ENCODE data around the gene CNDP2.
"Not testable (repeated sequence)": the region's sequence is repeated elsewhere in the genome, so short reads cannot be mapped to it uniquely, and the experiment has no call there.

The CNDP2 gene

GRCh38 chr18:74473976-74474640 lies 22.1 kb upstream of the CNDP2 start:
- no peak for DNase-seq

- DNase-seq: no peak
These were observed 20.0 kb upstream of the CNDP2 start for GRCh38 chr18:74476140-74476539.

DNA sequence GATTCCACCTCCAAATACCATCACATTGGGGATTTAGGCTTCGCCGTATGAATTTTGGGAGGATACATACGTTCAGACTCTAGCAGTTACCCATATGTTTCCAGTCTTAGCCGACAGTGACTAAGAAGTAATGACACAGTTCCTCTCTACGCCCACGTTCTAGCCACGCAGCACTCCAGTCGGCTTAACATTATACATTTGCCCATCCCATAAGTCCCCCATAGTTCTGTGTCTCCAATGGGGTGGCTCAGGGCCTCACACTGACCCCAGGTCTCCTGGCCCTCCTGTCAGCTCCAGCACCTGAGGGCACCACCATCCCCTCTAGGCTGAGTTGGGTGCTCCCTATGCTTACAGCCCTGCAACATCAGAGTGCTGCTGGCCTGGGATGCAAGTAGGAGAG lies 18.4 kb upstream of the CNDP2 start:
- DNase-seq: no peak

DNA sequence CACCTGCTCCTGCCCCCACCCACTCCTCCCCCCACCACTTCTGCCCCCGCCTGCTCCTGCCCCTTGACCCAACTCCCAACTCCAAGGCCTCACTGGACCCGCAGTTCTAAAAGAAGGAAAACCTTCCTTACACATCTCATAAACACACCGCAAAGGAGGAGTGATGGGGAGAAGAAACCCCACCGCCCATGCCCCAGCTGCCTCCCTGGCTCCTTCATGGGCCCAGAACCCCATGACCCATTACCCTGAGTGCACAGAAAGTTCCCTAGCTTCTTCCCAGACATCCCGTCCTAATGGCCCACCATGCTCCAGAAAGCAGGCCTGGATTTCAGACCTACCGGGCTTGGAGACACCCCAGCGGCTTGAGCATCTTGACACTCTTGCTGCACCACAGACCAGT lies 17.8 kb upstream of the CNDP2 start:
- DNase-seq: no peak

GRCh38 chr18:74478880-74479279 lies 17.3 kb upstream of the CNDP2 start:
- no peak for DNase-seq

- no peak for DNase-seq
These were observed 16.5 kb upstream of the CNDP2 start for GRCh38 chr18:74479486-74480148.

- DNase-seq: no peak
These were observed 16.0 kb upstream of the CNDP2 start for GRCh38 chr18:74480149-74480651.

DNA sequence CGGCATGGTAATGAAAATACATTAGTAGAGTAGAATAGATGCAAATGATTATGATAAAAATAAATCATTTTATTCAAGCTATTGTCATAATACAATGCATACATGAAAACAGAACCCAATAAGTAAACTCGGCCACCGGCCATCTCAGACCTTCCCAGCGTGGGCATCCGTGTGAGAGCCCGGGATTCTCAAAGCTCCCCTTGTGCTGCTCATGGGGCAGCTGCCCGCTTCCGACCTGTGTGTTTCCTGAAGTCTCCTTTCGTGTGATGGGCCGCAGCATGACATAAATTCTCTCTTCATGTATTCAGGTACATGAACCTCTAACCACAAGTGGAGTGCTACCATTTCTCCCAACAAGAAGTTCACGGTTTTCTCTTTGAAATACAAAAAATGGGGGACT lies 13.5 kb upstream of the CNDP2 start:
- no peak for DNase-seq

DNA sequence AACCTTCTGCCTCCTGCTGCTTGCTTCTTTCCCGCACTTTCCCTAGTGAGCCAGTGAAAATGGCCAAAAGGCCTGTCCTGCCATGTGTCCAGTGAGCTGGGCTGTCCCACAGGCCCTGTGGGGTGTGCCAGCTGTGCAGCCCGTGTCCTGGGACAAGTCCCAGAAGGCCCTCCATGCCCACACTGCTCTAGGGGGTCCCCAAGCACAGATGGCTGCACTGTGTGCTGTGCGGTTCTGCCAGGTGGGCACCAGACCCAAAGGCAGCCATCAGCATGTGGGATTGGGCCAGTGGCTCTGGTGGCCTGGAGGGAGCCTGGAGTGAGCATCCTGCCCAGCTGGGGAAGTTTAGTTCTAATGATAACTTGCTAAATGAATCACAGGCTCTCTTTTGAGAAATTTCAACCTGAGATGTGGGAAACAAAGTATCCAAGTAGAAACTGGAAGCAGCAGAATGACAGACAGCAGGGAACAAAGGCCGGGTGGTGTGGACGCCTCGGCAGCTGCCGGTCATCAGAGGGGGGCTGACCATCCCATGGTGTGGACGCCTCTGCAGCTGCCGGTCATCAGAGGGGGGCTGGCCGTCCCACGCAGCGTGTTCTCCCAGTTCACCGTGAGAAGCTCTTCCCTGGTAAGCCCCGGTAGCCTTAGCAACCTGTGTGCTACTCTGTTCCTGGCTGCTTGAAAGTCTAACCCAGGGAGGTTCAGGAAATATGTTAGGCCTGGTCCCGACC lies 9.9 kb upstream of the CNDP2 start:
- no peak for DNase-seq

- DNase-seq: no peak
These were observed 7.8 kb upstream of the CNDP2 start for GRCh38 chr18:74488354-74488753.

DNA sequence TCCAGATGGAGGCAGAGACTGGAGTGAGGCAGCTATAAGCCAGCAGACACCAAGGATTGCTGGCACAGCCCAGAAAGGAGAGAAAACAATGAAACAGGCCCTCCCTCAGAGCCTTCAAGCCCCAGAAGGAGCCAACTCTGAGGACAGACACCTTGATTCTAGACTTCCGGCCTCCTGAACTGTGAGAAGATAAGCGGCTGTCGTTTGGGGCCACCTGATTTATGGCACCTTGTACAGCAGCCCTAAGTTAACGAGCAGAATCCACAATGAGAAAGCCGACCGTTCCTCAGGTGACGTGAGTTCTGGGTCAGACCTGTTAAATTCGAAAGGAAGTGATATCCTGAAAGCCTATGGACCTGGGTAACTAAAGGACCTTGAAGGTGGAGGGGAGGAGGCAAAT lies 7.3 kb upstream of the CNDP2 start:
- DNase-seq: no peak

- no peak for DNase-seq
These were observed 6.5 kb upstream of the CNDP2 start for GRCh38 chr18:74489676-74490075.

DNA sequence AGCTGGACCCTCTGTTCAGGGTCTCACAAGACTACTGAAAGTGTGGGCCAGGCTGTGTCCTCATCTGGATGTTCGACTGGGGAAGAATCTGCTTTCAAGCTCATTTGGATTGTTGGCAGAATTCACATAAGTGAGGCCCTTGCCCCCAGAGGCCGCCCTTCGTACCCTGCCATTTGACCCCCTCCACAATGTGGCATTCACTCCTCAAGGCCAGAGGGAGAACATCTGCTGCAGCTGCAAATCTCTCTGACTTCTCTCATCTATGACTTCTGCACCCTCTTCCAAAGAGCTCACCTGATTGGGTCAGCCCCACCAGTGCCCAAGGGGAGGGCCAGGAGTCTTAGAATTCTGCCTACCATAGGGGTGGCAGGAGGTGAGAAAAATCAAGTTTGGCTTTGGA lies 3.9 kb upstream of the CNDP2 start:
- DNase-seq: no peak

DNA sequence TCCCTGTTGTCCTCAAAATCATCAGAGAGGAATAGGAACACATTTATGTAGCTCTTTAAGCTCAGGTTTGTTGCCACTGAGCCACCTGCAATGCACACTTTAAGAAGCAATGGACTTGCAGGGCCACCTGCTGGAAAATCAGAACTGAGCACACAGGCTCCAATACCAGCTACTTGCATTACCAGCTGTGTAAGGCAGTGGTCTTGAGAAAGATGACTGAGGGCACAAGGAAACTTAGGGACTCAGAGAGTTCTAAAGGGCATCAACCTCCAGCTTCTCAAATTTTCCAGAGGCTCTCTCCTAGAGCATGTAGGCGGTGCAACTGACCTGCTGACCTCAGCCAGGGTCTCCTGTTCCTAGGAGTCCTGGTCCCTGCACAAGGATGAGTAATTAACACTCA lies 2.5 kb upstream of the CNDP2 start:
- DNase-seq: no peak

GRCh38 chr18:74494514-74494913 lies 1.6 kb upstream of the CNDP2 start:
- no peak for DNase-seq

DNA sequence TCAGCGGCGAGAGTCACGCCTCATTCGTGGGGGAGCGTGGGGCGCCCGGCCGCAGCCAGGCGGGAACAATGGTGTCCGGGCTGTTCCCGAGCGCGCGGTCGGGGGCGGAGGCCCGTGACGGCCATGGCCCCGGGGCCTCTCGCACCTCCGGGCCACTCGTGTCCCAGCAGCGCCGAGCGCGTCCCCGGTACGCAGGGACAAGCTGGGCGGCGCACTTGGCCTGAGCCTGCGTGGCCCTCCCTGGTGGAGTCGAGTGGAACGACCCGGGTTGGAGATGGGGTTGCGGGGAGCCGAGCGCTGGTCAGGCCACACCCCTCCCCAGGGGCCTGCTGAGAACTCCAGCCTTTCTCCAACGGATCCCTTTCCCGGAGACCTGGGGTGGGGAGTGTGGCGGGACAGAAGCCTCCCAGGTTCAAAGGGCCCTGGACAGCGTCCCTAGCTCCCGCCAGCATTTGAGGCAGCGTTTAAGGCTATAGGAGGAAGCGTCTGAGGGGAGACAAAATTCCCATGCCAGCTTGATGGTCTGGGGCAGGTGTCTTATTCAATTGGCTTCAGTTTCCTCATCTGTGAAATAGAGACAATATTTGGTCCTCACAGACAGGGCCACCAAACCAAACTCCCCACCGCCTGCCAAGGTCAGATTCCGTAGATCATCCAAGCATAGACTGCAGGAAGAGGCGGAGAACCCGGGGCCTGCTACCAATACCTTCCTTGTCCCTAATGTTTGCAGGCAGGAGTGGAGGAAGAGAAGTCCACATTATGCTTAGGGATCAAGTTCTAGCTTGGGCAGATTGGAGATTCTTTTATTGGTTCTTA lies 553 bp downstream of the CNDP2 start:
- no peak for DNase-seq

GRCh38 chr18:74497324-74497676 lies 1.1 kb downstream of the CNDP2 start:
- DNase-seq: no peak

DNA sequence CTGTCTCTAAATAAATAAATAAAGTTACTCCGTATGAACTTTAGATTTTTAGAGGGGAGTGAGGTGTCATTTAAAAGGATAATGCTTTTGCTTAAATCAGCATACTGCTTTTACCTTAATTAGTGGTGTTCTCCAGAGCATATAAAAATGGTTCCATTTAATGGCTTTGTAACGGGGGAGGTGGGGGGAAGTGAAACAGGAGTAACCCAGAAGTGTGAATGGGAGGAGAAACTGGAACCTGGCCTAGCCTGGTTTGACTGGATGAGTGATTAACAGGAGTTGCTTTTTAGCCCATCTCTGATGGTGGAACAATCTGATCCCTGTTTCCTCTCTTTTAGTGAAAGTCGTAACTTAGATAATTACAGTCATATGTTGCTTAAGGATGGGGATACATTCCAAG lies 1.6 kb downstream of the CNDP2 start:
- DNase-seq: no peak

DNA sequence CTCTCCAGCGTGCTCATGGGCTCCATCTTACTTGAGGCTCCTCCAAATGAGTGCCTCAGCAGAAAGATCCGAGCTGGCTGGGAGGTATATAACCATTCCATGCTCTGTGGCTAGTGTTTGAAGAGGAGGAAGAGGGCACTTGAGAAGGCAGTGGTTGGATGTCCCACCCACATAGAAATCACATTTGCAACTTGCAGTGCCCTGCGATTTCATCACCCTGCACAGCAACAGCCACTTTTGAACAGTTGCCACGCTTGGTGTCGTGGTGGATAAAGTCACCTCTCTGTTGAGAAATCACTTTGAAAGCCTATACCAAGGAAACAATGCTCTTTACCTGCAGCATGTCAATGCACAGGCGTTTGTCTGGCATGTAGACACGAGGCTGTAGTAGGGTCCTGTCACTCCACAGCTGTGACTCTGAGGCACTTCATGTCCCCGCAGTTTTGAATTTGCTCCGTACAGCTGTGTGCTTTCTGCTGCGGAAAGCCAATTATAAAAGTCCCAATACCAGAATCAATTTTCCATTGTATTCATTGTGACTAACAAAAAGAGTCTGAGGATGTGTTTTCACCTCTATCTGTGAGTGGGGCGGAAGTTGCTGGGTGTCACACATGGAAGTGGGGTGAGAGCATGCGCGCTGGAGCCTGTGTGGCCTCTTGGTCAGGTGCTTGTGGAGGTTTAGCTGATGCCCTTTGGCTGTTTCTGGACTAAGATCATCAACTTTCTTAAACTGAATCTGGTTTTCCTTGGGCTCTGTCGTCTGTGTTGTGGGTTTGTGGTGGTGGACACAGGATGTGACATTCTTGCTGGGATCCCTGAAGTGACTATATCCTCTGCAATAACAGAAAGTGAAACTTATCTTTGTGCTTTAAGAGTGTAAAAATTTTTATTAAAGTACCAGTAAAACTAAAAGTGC lies 2.8 kb downstream of the CNDP2 start:
- DNase-seq: peak; percentile 43

DNA sequence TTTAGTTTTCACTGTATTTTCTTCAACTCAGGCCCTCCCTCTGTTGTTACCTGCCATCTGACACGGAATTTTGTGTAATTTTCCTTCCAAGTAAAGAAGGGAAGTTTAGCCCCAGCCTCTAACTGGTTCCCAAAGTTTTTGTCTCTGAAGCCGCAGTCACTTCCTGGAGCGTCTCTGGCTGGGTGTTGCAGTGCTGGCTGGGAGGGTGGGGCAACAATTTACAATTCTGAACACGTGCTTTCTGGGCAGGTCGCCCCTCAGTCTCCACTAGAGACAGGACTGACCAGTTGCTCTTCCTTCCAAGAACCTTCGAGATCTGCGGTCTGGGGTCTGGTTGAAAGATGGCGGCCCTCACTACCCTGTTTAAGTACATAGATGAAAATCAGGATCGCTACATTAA lies 3.5 kb downstream of the CNDP2 start:
- no peak for DNase-seq

- DNase-seq: no peak
These were observed 4.2 kb downstream of the CNDP2 start for GRCh38 chr18:74500372-74500771.

GRCh38 chr18:74500774-74501173 lies 4.6 kb downstream of the CNDP2 start:
- DNase-seq: not testable (repeated sequence)

Data from NCI-H2029 treated with DMSO at 0.1 percent for 48 hours (cell line).